Neural cell (in vitro differentiated cells): ENCODE data around the gene MGAT4A.

Source experiments
- CTCF ChIP-seq: fragments of 450-650 bp; IDR thresholded peaks from 2 replicates; pipeline ENCODE4 v1.5.1; 2014; ENCODE audit warnings: antibody characterized with exemption, mild to moderate bottlenecking, moderate library complexity; ENCODE audit not compliant: poor library complexity, severe bottlenecking
- EP300 ChIP-seq: fragments of 450-650 bp; conservative IDR thresholded peaks from 2 replicates; pipeline ENCODE4 v1.6.1; 2014; ENCODE audit warnings: antibody characterized with exemption, mild to moderate bottlenecking, moderate library complexity; ENCODE audit not compliant: poor library complexity, severe bottlenecking
- EZH2 ChIP-seq: fragments of 200-600, 300-800 bp; shearing (Covaris generic), sonication (generic); IDR thresholded peaks from 2 replicates; pipeline ENCODE4 v1.6.1; 2014; ENCODE audit warnings: antibody characterized with exemption, low read length, borderline replicate concordance, mild to moderate bottlenecking; ENCODE audit not compliant: insufficient read depth, poor library complexity, severe bottlenecking
- POLR2AphosphoS5 ChIP-seq: IDR thresholded peaks from 2 replicates; pipeline ENCODE4 v1.6.1; 2012
- REST ChIP-seq: IDR thresholded peaks from 2 replicates; pipeline ENCODE4 v1.6.1; 2012; ENCODE audit warnings: borderline replicate concordance
- SMC3 ChIP-seq: fragments of 450-650 bp; conservative IDR thresholded peaks from 2 replicates; pipeline ENCODE4 v1.6.1; 2014; ENCODE audit warnings: antibody characterized with exemption, mild to moderate bottlenecking, moderate library complexity; ENCODE audit not compliant: poor library complexity

GRCh38 chr2:98736464-98736889 lies 5.5 kb upstream of the MGAT4A start:
- TF ChIP-seq SMC3 (no peak), POLR2AphosphoS5 (no peak), EP300 (no peak), CTCF (no peak), EZH2 (no peak), REST (no peak)
